Dedifferentiated amniotic fluid mesenchymal stem cell (primary cell): ENCODE results near the gene ALDH4A1.

Experiments used
- DNase-seq: peaks from one replicate; pipeline ENCODE4 v3.0.0-alpha.2; 2016; ENCODE audit errors: extremely low spot score

The ALDH4A1 gene

GRCh38 chr1:18900303-18900841 is 2.0 kb downstream of the ALDH4A1 start:
- peak; percentile 53 for DNase-seq

- DNase-seq = no peak
Observed at GRCh38 chr1:18899363-18900049, 2.8 kb downstream of the ALDH4A1 start.

DNA sequence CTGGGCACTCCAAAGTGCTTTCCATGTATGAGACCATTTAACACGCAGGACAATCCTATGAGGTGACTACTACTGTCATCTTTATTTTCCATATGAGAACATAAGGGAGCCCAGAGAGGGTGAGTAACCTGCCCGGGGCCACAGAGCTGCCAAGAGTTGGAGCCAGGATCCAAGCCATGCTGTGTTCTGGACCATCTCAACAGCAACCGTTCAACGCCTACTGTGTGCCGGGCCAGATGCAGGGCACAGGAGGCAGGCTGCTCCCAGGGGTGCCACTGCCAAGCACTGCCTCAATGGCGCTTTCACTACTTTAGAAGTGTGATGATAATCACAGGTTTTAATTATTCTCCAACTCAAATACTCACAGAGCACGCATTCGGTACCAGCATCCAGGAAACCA is 3.8 kb downstream of the ALDH4A1 start:
- no peak for DNase-seq

GRCh38 chr1:18895317-18895716 is 7.0 kb downstream of the ALDH4A1 start:
- DNase-seq = no peak

GRCh38 chr1:18893120-18893519 is 9.2 kb downstream of the ALDH4A1 start:
- no peak for DNase-seq

DNA sequence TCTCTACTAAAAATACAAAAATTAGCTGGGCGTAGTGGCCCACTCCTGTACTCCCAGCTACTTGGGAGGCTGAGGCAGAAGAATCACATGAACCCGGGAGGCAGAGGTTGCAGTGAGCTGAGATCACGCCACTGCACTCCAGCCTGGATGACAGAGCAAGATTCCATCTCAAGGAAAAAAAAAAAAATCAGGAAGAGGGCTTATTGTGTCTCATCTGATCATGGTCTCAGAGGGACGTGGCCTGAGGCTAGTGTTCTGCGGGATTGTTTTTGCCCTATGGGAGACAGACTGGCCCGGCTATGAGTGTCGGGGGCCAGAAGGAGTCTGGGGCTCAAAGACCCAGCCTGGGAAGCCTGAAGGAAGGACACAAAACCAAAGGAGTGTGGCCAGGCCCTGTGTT is 10.5 kb downstream of the ALDH4A1 start:
- peak; percentile 27 for DNase-seq

- no peak for DNase-seq
Observed at GRCh38 chr1:18891426-18891780, 11.0 kb downstream of the ALDH4A1 start.

GRCh38 chr1:18890706-18891425 is 11.5 kb downstream of the ALDH4A1 start:
- DNase-seq = peak; percentile 55

DNA sequence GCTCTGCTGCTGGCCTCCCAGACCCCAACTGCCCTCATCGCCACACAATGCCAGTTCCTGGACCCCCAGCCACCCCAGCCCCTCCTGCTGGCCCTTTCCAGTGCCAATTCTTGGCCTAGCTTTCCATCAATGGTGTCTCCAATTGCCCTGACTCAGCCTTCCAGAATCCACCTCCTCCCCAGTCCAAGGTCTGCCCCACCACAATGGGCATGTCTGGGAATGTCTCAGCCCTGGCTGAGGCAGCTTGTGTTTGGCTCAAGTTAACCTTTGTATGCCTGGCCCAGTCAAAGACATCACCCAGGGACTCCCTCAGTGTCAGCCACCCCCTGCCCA is 16.4 kb downstream of the ALDH4A1 start:
- DNase-seq = peak; percentile 26

DNA sequence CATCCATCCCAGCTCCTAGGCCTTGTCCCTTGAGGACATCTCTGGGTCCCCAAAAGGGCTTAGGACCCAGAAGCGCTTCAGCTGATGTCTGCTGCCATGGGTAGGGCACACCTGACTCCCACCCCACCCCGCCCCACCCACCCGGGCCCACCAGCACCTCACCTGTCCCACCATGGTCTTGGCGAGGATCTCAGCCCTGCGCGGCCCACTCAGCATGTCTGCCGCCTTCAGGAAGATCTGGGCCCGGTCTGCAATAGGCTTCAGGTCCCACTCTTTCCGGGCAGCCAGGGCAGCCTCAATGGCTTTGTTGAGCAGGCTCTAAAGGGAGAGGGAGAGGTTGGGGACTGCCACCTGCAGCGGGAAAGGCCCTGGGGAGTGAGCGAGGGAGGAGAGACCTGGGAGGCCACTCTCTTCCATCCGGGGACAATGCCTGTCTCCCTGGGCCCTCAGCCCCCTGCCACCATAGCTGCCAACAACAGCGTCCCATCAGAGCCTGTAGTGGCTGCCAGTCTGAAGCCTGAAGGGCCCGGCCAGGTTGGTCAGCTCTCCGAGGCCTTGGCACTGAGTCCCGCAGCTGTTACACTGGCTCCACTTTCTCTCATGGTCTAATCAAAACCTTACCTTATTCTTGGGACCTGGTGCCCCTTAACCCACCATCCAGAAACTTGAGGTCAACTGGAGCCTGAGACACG is 16.9 kb downstream of the ALDH4A1 start:
- no peak for DNase-seq

DNA sequence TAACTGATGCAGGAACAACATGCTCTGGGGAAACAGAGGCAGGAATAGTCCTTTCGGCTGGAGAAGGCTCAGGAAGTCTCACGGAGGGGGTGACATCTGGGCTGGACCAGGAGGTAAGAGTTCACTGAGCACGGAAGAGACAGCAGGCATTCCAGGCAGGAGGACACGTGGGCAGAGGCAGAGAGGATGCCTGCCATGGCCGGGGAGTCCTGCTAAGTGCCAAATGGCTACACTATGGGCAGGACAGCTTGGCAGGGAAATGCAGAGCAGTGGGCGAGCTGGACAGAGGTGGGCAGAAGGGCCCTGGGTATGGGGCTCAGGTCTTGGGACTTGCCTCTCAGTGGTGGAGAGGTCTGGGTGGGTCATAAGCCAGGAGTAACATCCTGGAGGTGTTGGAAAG is 17.6 kb downstream of the ALDH4A1 start:
- DNase-seq = no peak

- no peak for DNase-seq
Observed at GRCh38 chr1:18884419-18884717, 18.0 kb downstream of the ALDH4A1 start.

DNA sequence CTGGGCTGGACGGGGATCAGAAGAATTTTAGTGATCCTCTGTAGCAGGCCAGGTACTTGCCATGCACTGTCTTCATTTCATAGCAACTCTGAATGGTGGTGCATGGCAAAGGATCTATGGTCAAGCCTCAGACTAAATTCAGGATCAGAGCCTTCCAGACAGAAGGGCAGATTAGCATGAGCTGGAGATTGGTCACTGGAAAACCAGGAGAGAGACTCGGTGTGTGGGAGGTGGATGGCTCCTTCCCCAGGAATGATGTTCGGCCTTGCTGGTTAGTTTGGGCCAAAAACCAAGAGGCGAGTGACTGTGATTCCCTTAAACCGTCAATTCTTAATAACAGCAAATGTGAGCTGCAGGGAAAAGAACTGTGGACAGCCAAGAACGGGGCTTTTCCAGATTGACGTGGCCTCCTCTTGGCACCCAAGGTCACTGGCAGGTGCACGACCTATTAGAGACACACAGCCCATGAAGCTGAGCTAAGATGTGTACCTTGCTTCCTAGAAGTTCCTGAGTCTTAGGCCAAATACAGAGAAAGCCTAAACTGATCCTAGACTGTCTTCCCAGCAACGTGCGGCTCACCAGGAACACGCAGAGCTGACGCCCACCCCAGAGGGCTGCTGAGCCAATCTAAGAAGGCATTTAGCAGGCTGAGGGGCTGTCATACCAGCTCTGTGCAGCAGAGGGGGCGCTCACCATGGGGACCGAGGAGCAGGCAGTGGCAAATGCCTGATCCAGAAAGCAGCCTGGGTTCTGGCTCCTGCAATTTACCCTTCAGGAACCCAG is 18.5 kb downstream of the ALDH4A1 start:
- DNase-seq = peak; percentile 72

- DNase-seq = no peak
Observed at GRCh38 chr1:18883079-18883478, 19.3 kb downstream of the ALDH4A1 start.

- no peak for DNase-seq
Observed at GRCh38 chr1:18882486-18882885, 19.9 kb downstream of the ALDH4A1 start.

GRCh38 chr1:18881642-18882431 is 20.5 kb downstream of the ALDH4A1 start:
- DNase-seq = no peak

DNA sequence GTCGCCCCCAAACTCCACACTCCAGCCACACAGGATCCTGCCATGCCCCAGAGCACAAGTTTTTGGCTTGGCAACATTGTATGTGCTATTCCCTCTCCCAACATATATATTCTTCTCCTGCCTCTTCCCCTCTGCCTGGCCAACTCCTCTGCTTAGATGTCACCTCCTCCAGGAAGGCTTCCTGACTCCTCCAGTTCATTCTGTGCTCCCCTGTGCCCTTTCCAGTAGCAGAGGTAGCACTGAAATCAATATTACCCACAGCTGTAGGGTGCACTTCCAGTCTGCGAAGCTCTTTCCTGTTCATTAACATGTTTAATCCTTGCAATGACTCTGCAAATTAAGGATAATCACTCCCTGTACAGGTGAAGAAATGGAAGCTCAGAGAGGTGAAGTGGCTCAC is 21.2 kb downstream of the ALDH4A1 start:
- no peak for DNase-seq

GRCh38 chr1:18880585-18880984 is 21.8 kb downstream of the ALDH4A1 start:
- no peak for DNase-seq

- DNase-seq = no peak
Observed at GRCh38 chr1:18879791-18880309, 22.5 kb downstream of the ALDH4A1 start.

DNA sequence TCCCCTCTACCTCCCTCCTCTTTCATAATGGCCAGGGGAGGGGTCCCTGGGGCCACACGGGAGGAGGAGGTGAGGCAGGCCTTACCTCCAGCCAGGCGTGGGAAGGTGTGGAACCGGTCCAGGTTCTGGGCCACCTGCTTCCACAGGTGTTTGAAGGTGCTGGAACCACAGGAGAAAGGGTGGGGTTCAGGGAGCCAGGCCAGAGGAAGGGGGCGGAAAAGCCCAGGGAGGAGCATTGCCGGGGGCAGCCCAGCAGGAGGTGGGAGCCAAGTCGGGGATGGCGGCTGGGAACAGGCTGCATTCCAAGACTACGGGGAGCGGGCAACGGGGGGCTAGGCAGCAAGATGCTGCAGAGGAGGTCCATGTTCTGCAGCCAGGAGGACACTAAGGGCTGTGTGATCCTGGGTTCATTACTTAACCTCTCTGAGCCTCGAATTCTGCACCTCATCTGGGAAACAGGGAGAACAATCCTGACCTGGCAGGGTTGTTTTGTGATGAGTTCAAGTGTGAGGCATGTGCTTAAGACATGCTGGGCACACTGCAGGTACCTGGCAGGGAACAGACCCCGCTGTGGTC is 23.1 kb downstream of the ALDH4A1 start:
- DNase-seq = no peak
